ENCODE data around the gene ZFP90. TPM values are rescaled to one million over a fixed set of nuclear protein-coding genes. Genes with fewer than 3 reads are reported as not detected.
"Not testable (repeated sequence)": the region's sequence is repeated elsewhere in the genome, so short reads cannot be mapped to it uniquely, and the experiment has no call there.

The ZFP90 gene
- polyA plus RNA-seq, 2 of the 4 experiments (the other 2 are of a cell fraction): 13.8 to 21.6 TPM

GRCh38 chr16:68493412-68494070, 45.5 kb upstream of the ZFP90 start:
- H3K27ac ChIP-seq: no peak overlapping the region
- ATAC-seq (no peak), FAIRE-seq (no peak), DNase-seq (ENCODE audit: low read depth in 1 of 2, low spot score in 1 of 2) (no peak)
- WGBS (ENCODE audit: missing lambda C conversion rate): 51% methylated on average over 3 of the region's 5 CpGs
- CTCF ChIA-PET: no interaction called here
- POLR2A ChIA-PET: no interaction called here
- peaks cover 11% of the 10 kb centered on the region; the same call in 1 of the 3 replicates for H3K4me1 ChIP-seq
- no peak overlapping the region for H3K4me2 ChIP-seq
- no peak for TF ChIP-seq USF2 (IDR thresholded peaks at IDR 0.05)
- TF ChIP-seq CHD4 (IDR thresholded peaks at IDR 0.05; ENCODE audit: borderline replicate concordance): no peak
- no peak for TF ChIP-seq NFE2L2 (conservative IDR thresholded peaks at IDR 0.05; ENCODE audit: low read length)
- TF ChIP-seq HOXB5 (CRISPR knock-in tag; IDR thresholded peaks at IDR 0.05): no peak
- no peak for TF ChIP-seq E2F6 (IDR thresholded peaks at IDR 0.05; ENCODE audit: borderline replicate concordance, low read depth)
- TF ChIP-seq ZSCAN20 (CRISPR knock-in tag; IDR thresholded peaks at IDR 0.05): no peak
- TF ChIP-seq CHD2 (IDR thresholded peaks at IDR 0.05; ENCODE audit: low read length, partially characterized antibody): no peak
- TF ChIP-seq ATOH8 (CRISPR knock-in tag; IDR thresholded peaks at IDR 0.05; ENCODE audit: low read depth): no peak
- no peak for TF ChIP-seq FOSL2 (IDR thresholded peaks at IDR 0.05)
- no peak for TF ChIP-seq FOSL2 (CRISPR knock-in tag; IDR thresholded peaks at IDR 0.05)
- no peak for TF ChIP-seq FOSB (CRISPR knock-in tag; IDR thresholded peaks at IDR 0.05)
- no peak for TF ChIP-seq REST (IDR thresholded peaks at IDR 0.05)
- TF ChIP-seq RCOR1 (IDR thresholded peaks at IDR 0.05; ENCODE audit: low read depth, low read length): no peak
- H3K9me3 ChIP-seq: peaks cover 10% of the 10 kb centered on the region; the same call in 2 of the 3 replicates
- H3K4me3 ChIP-seq: no peak overlapping the region

GRCh38 chr16:68494261-68494660, 44.8 kb upstream of the ZFP90 start:
- DNase-seq (ENCODE audit: low read depth in 1 of 2, low spot score in 1 of 2); H3K27ac ChIP-seq; H3K4me2 ChIP-seq; POLR2A ChIA-PET; H3K4me3 ChIP-seq; CTCF ChIA-PET; FAIRE-seq; ATAC-seq: not testable (repeated sequence)
- H3K4me1 ChIP-seq: peaks cover 11% of the 10 kb centered on the region; the same call in 1 of the 3 replicates
- peak; percentile 20 for TF ChIP-seq ZFP36 (IDR thresholded peaks at IDR 0.05; ENCODE audit: borderline replicate concordance, partially characterized antibody)
- 47% methylated on average over 5 of the region's 5 CpGs for WGBS (ENCODE audit: missing lambda C conversion rate)
- peaks cover 10% of the 10 kb centered on the region; the same call in 2 of the 3 replicates for H3K9me3 ChIP-seq

- WGBS (ENCODE audit: missing lambda C conversion rate): 33% methylated on average over 8 of the region's 8 CpGs
- Histone ChIP-seq H3K4me1 (no peaks in the 10 kb centered on the region), H3K4me2 (no peak overlapping the region), H3K27ac (no peak overlapping the region), H3K9me3 (peaks cover 10% of the 10 kb centered on the region; the same call in 2 of the 3 replicates), H3K4me3 (no peak overlapping the region)
- ATAC-seq: peak in 1 of 2 experiments; percentile 50; a peak in 3 of 6 replicates
- CTCF ChIA-PET: interaction anchor here (0.9 to 1.5 kb wide), 3 partner anchors 10 to 24 kb away, joined by 3 to 5 read pairs (median 4); no protein-coding TSS in a partner anchor
- no peak for DNase-seq (ENCODE audit: low read depth in 1 of 2, low spot score in 1 of 2)
- no peak for FAIRE-seq
- POLR2A ChIA-PET: no interaction called here
- TF ChIP-seq FOXS1 (CRISPR knock-in tag; IDR thresholded peaks at IDR 0.05) (no peak), BHLHE40 (IDR thresholded peaks at IDR 0.05; ENCODE audit: low read depth, low read length) (no peak), TP53 (CRISPR knock-in tag; IDR thresholded peaks at IDR 0.05) (no peak), NPAS2 (CRISPR knock-in tag; IDR thresholded peaks at IDR 0.05; ENCODE audit: borderline replicate concordance) (no peak), NR3C1 (IDR thresholded peaks at IDR 0.05) (no peak), E2F6 (IDR thresholded peaks at IDR 0.05; ENCODE audit: borderline replicate concordance, low read depth) (no peak)
Observed at GRCh38 chr16:68496689-68497088, 42.4 kb upstream of the ZFP90 start.
